Measurements from ENCODE around the gene NR2F1.

Gene NR2F1

DNA sequence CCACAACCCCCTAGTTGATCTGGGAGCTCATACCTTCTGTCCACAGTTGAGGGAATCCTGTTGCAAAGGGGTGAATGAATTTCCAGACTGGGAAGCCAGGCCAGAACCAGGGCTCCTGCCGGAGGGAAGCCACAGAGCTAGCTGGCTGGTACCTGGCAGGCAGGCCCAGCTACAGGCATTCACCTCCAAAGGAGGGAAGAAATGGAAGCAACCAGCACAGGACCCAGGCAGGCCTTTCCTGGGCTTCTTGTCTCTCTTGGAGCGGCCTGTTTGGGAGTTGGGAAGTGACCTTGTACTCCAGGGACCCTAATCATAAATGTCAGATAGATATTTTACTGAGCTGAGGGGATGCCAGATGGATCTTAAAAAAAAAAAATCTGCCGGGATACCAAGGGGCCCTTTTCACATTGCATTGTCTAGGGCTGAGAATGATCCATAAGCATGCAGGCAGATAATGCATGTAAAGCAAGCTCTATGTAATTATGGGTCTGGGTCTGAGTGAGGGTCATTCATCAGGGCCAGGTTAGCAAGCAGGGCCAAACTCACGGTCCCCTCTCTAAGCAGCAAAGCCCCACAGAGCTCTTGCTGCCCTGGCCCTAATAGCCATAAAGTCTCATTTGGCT, 8.4 kb downstream of the NR2F1 start:
- no peak for DNase-seq

DNA sequence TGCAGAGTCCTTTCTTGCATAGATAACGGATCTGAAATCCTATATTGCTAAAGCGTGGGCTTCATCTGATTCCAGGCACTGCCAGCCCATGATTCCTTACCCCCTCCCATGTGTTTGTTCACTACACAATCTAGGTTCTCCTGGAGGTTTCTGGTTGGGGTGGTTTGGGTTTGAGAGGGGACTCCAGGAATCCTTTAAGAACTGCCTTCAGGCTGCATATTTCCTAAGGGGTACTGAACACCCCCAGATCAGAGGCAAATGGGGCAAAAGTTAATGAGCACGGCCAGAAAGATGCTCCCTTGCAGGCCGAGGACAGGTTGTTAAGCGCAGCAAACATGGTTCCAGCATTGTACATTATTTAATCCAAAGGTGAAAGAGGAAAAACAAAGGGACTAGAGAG, 9.9 kb downstream of the NR2F1 start:
- DNase-seq = no peak

DNA sequence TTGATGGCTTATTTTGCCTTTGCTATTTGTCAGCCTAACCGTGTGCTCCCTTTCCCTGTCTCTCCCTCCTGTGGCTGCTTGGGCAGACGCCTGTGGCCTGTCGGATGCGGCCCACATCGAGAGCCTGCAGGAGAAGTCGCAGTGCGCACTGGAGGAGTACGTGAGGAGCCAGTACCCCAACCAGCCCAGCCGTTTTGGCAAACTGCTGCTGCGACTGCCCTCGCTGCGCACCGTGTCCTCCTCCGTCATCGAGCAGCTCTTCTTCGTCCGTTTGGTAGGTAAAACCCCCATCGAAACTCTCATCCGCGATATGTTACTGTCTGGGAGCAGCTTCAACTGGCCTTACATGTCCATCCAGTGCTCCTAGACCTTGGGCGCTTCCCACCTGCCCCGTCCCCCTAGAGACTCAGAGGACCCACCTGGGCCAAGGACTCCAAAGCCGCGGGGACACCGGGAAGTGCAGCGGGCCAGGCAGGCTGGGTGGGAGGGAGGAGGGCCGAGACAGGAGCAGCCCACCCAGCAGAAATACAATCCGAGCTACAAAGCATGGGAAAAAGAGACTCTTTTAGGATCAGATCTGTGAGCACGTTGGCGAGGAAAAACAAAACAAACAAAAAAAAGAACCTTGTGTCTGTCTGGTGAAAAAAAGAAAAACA, 10.6 kb downstream of the NR2F1 start:
- no peak for DNase-seq

DNA sequence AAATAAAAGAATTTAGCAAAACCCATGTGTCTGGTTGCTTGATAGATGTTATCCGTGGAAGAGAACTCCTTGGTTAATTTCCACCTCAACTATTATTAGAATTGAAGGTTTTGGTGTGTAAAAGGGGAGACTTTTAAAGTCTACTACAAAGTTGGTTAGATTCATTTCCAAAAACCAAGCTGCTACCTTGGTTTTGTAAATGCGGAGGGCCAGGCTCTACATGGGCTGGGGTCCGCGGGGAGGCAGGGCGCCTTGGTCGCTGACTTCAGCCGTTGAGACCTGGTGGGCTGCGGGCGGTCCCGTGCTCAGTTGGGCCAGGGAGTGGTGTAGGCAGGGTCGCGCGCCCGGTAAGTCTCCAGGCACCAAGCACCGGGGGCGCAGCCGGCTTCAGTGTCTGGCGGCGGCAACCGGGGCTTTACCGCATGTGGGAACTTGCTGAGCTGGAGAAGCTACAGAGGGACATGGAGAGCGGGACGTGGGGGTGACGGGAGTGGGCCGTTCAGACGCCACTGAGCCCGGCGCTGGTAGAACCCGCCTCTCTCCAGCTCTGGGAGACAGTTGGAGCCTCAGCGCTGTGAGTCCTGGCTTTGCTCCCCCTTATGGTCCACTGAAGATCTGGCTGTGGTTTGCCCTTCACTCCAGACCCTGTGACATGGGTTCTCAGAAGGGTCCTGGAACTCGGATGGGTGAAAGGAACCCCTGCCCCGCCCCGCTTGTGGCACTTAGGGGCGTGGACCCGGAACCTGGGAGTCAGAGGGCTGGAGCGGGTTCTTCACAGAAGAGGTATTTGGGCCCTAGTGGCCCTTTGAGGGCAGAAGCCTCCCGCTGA, 11.8 kb downstream of the NR2F1 start:
- DNase-seq = no peak

DNA sequence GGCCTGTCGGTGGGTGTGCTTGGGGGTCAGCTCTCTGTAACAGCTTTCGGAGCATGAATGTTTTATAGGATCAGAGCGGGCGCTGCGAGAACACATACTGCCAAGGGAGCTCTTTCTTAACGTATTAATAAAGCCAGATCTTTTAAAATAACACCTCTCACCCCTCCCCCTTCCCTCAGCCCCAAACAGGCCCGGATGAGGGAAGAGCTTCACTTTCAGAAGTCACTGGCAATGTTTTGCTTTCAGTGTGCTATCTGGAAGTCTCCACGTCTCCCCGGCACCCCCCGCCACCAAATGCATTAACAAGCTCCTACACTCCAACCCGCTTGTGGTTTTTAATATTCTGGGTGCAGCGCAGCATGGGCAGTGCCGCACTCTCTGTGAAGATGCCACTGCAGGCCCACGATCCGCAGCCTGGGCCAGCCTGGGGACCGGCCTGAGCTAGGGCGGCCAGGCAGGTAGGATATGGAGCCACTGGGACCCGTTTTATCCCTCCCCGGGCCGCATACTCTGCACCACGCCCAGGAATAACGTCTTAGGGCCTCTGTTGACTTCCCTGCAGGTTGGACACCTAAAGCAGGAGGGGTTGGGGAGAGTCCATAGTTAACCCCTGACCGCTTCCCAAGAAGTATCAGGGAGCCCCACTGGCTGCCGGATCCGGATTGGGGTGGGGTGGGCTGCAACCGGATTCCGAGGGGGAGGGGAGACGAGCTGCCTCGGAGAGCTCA, 12.6 kb downstream of the NR2F1 start:
- DNase-seq = no peak

DNA sequence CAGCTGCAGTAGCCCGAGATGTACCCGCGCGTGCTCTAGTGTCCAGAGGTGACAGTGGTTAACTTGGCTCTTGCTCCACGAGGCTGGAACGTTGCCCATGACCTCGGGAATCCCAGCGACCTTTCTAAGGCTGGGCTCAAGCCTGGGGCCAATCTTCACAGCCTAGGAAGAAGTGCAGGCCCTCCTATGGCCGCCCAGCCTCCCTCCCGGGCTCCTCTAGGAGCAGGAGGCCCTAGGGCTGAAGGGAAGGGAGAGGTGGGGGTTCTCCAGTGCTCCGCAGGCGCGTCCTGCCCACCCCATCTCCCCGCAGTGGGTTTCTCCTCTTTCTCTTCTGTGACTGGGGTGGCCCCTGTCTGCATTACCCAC, 13.3 kb downstream of the NR2F1 start:
- no peak for DNase-seq

DNA sequence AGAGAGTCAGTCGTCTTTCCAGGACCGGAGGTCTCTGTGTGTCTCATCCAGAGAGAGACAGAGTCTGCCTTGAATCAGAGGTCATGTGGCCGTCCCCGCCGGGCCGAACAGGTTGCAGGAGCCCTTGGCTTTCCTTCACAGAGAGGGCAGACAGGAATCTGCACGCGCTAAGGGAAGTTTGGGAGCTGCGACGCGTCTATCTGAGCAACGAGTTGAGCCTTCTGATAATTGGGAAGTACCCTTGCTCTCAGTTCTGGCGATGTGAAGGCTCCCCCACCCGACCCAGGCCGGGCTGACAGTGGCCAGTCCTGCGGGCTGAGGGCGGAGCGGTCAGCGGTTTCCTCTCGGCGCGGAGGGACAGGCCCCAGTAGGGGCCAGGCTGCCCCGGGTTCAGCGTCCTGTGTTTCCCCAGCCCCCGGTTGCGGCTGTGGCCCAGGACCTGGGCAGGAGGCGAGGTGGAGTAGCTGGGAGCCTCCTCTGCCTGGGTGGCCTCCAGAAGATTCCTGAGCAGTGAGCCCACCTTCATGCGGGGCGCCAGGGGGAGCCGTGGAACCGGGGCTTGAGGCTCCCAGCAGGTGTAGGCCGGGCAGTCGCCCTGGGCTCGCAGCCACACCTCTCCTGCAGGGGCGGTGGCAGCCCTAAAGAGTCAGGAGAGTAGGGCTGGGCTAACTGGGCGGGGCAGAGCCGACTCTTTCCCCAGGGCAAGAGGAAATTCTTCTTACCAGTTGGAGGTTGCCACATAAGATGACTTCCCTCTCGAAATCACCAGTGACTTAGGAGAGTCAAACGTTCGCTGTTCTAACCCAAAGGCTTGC, 13.9 kb downstream of the NR2F1 start:
- no peak for DNase-seq

DNA sequence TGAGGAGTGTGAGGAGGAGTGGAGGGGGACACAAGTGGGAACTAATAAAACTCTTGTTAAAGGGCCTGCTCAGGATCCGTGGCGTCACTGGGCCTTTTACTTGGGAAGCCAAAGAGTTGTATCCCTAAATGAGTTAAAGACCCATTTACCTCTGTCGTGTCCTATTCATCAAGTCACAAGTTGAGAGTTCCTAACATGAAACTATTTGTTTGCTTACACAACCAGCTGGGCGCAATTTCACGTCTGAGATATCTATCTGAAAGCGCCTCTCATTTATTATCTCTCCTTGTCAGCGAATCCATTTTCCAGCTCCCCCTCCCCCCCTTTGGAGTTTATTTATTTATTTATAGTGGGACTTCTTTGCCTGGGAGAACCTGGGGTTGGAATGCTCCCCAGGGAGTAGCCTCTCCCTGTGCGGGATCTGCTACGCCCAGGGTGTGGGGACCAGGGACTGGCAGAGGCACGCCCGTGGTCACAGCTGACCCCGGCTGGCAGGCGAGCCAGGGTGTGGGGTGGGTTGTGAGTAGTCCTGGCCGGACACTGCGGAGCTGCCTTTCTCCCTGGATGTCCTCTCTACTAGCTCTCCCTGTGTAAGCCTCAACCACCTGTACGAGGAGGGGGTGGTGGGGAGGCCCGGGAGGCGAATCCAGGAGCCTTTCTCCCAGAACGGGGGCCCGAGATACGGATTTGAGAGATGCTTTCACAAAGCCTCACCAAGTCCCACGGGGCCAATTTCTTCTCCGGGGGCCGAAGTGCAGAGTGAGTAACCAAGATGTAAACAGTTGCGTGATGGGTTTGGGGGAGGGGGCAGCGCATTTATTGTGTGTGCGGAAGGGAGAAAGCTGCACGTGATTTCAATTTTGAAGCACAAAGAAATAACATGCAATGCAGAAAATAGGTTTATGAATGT, 15.3 kb downstream of the NR2F1 start:
- DNase-seq = no peak

DNA sequence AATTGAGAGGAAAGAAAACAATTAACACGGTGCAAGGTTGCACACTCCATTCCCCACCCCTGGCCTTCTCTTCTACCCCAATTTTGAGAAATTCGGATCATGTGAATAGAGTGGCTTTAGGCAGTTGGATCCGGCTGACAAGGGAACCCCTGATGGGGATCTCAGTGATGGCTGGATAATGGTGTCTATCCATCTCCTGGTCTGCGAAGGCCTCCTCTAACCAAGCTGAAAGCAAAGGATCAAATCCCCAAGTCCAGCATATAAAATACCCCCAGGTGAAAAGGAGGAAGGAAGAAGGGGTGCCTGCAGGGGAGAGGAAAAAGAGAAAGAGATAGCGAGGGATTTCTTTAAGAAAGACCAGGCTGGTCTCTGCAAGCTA, 16.0 kb downstream of the NR2F1 start:
- no peak for DNase-seq

DNA sequence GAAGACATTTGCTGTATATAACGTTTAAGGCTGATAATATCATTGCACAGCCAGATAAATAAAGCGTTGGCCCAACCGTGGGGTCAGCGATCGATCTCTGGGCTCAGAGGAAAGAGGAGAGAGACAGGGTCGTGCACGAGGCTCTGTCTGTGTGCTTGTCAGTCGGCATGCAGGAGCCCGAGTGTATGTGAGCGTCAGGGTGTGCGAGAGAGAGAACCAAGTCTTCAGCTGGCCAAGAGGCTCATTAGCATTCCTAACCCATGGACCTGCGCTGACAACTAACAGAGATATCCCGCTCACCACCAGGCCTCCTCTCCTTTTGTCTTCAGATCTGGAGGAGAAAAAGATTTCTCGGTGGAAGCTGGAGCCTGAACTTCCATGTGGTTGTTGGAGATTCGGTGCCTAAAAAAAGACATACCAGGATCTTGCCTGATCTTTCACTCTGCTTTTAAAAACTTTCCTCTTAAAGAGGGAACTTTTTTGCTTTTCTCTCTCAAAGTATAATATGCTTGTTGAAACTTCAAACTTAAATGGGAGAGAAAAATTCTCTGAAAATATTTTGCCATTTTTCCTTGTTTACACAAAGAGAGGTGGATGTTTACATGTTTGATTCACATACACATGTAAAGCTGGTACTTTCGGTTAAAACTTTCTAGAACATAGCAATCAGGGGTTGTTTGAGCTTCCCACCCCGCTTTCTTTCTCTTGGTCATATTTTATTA, 16.5 kb downstream of the NR2F1 start:
- DNase-seq = no peak

DNA sequence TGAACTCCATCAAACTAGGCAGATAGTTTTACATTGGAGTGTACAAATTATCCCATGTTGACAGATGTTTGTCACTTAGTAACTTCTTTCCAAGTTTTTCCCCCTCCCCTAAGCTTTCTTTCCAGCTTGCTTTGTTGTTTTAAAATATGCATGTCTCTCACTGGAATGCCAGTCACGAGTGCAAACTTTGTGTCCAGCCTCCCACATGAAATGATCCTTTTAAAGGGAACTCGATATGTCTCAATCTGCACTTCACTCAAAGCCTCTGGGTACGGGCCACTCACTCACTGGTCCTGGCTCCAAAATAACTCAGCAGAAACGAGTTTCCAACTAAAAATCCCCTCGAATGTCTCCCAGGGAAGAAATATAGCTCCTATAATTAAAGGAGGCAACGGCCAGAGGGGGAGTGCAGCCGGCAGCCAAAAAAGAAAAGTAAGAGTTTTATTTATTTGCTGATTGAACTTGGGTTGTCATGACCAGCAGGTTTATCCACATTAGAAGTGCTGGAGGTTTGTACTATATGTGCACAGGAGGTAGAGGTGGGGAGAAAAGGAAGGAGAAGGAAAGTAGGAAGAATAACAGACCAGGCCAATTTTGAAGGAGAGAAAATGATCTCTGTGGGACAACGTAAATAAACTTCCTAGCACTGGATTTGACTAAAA, 17.5 kb downstream of the NR2F1 start:
- DNase-seq = no peak

DNA sequence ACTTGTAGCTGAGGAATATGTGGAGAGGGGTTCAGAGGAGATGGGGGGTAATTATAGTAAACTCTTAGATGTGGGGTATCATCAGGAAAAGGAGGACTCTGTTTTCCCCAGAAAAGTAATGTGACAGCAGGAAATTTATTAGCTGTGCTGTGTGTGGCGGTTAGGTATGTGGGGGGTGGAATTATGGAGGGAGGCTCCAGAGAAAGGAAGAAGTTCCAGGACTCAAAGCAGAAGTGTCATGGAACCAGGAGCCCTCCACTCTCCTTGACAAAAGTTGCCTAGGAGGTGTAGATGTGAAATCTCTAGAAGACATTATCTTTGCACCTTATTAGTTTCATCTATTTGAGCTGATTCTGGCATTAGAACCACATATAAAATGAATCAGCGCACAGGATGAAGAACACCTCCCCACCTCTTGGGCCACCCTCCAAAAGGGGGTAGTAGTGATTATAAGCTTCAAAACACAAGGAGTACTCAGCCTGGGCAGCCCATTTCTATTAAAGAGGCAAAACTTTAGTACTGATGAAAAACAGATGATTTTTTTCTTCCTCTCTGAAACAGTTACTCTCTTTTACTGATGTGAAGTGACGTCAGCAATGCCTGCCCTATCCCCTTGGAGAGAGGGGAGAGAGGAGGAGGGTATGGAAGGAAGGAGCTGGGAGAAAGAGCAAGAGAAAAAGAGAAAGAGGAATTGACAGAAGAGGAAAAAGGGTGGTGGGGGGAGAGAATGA, 18.2 kb downstream of the NR2F1 start:
- no peak for DNase-seq

DNA sequence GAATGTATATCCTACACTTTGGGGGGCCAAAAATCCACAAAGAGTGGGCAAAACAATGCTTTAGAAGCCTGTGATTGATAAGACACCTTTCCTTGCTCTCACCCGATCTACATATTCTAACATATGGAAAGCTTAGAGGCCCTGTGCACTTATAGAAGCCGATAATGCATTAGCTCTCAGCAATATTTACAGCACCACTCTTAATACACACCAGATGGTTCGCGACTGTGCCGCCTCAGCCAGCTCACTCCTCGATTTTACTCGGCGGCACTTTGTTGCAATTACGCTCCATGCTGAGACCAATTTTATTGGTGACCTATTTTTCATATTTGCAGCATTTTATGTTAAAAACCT, 18.8 kb downstream of the NR2F1 start:
- DNase-seq = no peak

DNA sequence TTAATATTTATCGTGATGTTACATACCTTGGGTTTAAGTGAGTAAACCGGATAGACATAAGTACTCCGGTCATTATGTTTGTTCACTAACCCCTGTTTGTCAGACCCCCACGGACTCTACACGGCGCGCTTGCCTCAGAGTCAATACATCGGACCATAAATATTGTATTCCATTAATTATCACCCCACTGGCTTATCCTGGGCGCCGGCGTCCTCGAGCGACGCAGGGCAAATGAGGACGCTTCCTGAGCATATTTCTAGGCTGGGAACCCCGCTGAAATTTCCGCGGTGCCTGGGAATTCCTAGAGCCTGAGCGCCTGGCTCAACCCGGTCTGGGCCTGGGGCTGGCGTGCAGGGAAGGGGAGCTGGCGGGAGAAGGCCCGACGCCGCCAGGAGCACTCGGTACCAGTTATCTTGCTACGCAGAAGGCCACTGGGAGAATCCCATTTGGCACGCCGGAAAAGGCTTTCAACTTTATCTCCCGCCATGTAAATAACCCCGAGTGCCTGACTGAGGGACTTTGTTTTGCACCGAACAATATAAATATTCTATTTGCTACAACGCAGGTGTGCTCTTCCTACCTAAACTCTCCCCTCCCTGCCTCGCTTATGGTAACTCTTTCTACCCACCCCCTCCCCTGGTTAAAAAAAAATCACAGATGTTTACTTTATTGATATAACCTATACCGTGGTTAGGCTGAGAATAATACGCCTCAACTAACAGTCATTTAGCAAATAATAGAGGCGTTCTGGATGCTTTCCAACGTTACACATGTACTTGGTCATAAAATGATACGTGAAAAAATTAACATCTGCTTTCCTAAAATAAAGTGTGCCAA, 19.4 kb downstream of the NR2F1 start:
- DNase-seq = no peak

DNA sequence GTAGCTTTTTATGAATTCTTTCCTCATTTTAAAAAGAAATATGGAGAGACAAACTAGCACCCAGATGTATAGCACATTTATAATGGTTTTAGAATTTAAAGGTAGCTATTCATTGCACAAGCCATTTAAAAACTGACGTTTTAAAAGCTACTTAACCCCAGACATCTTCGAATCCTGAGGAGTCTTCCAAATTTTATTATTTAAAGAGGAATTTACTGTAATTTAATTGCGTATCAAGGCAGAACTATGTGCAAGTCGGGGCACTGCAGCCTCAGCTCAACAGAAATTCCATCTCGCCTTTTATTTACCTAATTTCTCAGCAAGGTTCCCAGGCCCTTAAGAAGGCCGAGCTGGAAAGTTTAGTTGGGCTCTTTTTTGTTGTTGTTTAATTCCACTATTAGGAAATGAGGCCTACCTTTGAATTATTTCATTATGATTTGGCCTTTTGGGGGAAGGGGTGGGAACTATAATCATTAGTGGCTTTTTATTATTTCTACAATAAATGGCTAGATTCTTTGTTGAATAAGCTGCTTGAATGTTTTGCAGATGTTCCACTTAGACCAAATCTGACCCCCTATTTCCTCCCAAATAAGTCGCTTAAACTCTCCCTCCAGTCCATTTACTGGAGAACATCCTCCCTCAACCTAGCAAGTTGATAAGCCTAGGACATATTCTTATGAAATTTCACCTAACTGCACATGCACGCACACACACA, 20.2 kb downstream of the NR2F1 start:
- DNase-seq = no peak

DNA sequence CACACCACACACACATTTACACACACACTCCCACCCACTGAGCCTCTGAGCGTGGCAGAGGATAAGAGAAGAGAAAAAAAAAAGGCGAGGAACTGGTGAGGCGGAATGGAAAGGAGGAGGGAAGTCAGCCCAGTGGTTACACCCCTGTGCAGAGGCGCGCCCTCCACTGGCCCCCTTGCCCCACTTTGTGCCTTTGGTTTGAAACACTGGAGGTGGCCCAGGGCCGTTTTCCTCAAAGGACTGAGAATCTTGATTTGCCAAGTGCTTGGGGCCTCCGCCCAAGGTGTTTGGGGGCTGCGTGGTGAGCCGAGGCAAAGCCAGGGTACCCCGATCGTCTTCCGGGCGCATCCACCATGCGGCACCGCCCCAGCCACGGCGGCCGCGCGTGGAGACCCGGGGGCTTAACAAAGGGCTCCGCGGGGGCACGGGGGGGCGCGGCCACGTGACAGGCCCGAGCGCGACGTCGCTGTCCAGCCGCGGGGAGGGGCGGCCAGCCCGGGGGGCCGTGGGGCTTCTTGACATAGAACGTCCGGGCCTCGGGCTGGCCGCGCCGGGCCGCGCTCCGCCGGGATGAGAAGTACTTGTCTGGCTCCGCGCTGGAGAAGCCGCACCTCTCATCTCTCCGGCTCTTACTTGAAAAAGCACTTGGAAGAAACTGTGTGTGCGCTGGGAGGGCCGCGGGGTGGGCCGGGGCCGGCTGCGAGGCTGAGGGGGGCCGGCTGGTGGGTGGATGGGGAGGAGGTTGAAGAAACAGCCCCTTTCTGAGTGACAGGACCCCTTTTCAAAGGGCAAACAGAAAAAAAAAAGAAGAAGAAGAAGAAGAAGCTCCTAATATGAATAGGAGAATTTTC, 21.0 kb downstream of the NR2F1 start:
- no peak for DNase-seq

Data from activated T-cell treated with anti-CD3 and anti-CD28 coated beads, Interleukin-2, amount 50 U/mL, for 1 hour (primary cell).